GM10266 (cell line): ENCODE measurements around the gene KCNJ16.

Experiments used
- DNase-seq: peaks from one replicate; pipeline ENCODE4 v3.0.0; 2012; ENCODE audit errors: extremely low spot score
- TF ChIP-seq, protein P1 (sequence below): IDR thresholded peaks from 2 replicates; pipeline ENCODE4 v1.5.1; 2012; ENCODE audit warnings: mild to moderate bottlenecking, low read depth; ENCODE audit not compliant: control insufficient read depth, insufficient read depth; ENCODE audit errors: missing control alignments

The KCNJ16 gene

DNA sequence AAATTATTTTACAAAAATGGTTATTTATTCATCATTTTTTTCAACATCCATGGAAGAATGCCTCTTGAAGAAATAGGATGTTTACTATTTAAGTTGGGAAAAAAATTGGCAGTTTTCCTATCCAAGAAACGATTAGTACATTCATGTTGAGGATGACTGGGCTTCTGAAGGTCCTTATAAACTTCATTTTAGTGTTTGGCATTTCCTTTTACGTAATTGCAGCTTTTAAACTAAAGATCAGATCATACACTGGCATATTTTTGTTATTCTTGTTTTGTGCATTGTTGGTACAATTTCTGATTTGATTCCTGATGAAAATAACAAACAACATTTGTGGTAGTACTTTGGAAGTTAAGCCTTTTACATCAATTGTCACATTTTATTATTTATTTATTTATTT lies 11.5 kb downstream of the KCNJ16 start:
- DNase-seq, result no peak
- TF ChIP-seq, protein P1, sequence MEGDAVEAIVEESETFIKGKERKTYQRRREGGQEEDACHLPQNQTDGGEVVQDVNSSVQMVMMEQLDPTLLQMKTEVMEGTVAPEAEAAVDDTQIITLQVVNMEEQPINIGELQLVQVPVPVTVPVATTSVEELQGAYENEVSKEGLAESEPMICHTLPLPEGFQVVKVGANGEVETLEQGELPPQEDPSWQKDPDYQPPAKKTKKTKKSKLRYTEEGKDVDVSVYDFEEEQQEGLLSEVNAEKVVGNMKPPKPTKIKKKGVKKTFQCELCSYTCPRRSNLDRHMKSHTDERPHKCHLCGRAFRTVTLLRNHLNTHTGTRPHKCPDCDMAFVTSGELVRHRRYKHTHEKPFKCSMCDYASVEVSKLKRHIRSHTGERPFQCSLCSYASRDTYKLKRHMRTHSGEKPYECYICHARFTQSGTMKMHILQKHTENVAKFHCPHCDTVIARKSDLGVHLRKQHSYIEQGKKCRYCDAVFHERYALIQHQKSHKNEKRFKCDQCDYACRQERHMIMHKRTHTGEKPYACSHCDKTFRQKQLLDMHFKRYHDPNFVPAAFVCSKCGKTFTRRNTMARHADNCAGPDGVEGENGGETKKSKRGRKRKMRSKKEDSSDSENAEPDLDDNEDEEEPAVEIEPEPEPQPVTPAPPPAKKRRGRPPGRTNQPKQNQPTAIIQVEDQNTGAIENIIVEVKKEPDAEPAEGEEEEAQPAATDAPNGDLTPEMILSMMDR, result no peak

GRCh38 chr17:70089513-70090148 lies 14.6 kb downstream of the KCNJ16 start:
- TF ChIP-seq, protein P1, result no peak

DNA sequence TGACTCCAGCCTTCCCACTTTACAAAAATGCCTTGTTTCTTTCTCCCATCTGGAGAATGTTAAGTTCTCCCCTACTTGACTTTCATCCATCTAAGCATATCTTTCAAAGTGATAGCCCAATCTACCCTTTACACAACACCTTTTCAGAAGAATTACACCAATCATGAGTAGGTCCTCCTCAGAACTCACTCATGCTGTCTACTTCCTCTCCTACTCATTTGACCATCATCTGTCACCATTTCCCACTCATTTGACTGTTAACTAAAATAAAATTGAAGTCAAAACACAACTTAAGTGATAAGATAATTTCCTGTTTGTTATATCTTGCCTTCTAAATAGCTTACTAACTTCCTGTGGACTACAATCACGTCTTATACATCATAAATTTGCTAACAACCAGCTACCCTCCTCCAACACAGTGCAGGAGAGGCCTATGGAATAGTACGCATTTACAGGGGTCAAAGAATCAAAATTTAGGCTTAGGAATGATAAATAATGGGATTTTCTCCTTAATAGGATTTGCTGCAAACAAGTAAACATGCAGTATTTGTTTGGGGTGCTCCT lies 16.1 kb downstream of the KCNJ16 start:
- no peak for DNase-seq
- TF ChIP-seq, protein P1, result no peak

More at GRCh38 chr17:70089513-70090148, 14.6 kb downstream of the KCNJ16 start:
- no peak for DNase-seq

- TF ChIP-seq, protein P1, result no peak
Measured at GRCh38 chr17:70091696-70092095, 16.7 kb downstream of the KCNJ16 start.

DNA sequence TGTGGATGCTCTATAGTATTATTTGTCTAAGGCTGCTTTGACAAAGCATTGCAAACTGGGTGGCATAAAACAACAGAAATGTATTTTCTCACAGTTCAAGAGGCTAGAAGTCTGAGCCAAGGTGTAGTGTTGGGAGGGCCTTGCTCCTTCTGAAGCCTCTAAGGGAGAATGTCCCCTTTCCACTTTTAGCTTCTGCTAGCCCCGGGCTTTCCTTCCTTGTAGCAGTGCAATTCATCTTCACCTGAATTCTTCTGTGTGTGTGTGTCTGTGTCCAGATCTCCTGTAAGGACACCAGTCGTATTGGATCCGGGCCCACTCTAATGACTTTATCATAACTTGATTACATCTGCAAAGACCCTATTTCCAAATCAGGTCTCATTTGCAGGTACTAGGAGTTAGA lies 18.1 kb downstream of the KCNJ16 start:
- TF ChIP-seq, protein P1, result no peak
- no peak for DNase-seq

More at GRCh38 chr17:70091696-70092095, 16.7 kb downstream of the KCNJ16 start:
- DNase-seq, result no peak

DNA sequence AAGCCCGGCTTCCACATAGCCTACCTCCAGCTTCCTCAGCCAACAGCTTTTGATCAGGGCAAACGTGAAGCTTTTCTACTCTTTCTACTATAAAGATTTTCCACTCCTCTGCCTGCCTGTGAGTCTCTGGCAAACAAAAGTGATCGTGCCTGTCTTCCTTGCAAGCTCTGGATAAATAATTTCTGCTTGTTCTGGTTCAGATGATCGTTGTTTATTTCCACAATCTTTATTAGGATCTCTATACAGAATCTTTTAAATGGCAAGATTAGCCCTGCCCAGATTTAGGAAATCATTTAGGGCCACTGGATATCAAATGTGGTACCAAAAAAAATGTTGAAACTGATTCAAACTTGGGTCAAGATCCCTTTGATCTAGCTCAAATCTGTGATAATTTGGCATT lies 20.4 kb downstream of the KCNJ16 start:
- TF ChIP-seq, protein P1, result no peak
- DNase-seq, result no peak

- TF ChIP-seq, protein P1, result no peak
- DNase-seq, result no peak
Measured at GRCh38 chr17:70096861-70097260, 21.8 kb downstream of the KCNJ16 start.
